NCI-H748 (cell line): ENCODE measurements around the gene MRPL27.
A peak's percentile ranks its signal among the peaks of the same experiment; 100 is the strongest.
"Not testable (repeated sequence)": the region's sequence is repeated elsewhere in the genome, so short reads cannot be mapped to it uniquely, and the experiment has no call there.

Experiments used
- DNase-seq: peaks from one replicate; lab custom pipeline; 2025; ENCODE audit not compliant: unreplicated experiment; lab: John Stamatoyannopoulos, UW

MRPL27 gene

DNA sequence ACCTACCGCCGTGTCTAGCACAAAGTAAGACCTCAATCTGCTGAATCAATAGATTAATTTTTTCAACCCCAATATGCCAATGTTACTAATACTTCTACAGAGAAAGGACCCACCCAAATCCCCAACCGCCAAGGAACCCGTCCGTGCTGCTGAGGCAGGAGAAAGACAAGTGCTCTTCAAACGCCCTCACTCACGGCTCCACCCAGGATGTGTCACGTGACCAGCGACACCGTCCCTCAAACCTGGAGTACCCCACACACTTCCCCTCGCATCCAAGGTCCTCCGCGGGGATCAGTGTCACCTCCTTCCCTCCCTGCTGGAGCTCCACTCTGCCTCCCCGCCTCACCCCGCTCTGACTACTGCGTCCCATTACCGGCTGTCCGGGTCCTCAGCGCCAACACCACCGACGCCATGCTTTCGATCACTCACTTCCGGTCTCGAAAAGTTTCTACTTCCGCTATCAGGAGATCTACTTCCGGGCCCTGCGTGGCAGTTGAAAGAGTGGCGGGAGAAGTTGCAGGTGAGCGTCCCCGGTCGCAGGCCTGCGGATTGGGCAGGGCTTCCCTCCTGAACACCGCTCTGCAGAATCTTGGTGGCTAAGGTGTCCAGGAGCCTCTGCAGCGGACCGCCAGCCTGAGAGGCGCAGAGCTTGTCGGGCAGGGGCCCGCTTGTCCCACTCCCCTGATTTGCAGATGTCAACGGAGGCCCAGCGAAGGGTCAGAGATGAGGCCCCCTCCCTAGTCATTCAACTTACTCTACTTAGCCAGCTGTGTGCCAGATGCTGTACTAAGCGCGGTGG lies at the start of gene MRPL27, which contains the start of gene EME1:
Gene MRPL27 (minus strand): TSS at position 427 of the 799 bp plus-strand sequence. CDS start 14 bp downstream, at position 413.
Gene EME1 (plus strand): TSS at position 472 of the 799 bp plus-strand sequence. CDS start 1,980 bp downstream, outside the sequence.
- peak; percentile 91 for DNase-seq

DNA sequence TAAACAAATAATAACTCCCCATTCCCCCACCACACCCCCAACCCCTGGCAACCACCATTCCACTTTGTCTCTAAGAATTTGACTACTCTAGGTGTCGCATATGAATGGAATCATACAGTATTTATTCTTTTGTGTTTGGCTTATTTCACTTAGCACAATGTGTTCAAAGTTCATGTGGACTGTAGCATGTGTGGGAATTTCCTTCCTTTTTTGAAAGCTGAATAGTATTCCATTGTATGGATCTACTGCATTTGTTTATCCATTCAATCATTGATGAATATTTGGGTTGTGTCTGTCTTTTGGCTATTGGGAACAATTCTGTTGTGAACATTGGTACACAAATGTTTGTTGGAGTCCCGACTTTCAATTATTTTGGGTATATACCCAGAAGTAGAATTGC lies 49.8 kb upstream of the MRPL27 start:
- no peak for DNase-seq

DNA sequence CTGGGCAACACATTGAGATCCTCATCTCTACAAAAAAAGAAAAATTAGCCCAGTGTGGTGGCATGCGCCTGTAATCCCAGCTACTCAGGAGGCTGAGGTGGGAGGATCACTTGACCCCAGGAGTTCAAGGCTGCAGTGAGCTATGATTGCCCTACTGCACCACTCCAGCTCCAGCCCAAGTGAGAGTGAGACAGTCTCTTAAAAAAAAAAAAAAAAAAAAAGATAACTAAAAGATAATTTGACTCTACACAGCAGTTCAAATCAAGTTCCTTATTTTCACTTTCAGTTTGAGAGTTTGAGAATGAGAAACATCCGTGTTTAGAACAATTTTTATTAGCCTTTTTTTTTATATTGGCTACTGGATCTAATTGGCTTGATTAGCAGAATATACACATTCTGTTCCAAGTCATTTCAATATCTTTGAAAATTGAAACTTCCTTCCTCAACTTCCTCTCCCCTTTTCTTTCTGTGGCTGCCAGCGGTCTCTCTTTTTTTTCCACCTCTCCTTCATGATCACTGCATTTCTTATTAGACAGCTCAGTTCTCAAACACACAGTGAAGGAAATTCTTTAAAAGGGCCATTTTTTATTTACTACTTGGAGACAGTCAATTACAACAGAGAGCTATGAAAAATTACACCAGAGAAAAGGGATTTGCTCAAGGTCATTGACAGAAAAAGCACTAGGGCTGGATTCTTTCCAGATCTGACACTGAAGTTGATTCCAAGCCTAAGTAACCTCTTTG lies 48.5 kb upstream of the MRPL27 start:
- no peak for DNase-seq

GRCh38 chr17:50420419-50421112 lies 47.6 kb upstream of the MRPL27 start:
- DNase-seq = no peak

DNA sequence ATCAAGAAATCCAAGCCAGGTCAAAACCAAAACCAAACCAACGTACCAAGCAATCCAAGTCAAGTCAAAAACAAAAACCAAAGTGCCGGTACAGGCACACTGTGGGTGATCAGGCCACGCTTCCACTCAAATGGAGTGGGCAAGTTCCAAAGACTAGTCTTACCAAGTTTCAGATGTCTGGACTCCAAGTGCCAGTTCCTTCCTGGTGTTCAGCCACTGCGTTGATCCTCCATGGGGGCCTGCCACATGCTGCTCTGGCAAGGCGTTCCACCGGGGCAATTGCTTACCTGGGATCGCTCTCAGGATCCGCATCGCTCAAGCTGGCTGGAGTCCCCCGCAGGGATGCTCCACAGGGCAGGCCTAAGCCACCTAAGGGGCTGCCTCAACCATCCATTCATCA lies 46.6 kb upstream of the MRPL27 start:
- DNase-seq = not testable (repeated sequence)

DNA sequence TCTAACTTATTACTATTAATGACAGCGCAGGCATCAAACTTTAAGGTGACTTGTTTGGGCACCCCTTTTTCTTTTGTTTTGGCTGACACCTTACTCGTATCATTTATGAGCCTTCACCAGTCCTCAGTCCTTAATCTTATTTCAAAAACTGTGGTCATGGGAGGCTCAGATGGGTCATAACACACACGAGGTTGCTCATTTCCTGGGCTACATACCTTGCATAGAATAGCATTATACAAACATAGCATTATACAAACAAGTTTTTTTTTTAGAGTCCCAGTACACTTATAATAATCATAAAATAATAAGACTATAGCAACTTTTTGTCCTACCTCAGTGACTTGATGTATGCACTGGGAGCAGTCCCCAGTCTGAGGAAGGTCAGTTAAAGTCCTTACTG lies 41.8 kb upstream of the MRPL27 start:
- no peak for DNase-seq

DNA sequence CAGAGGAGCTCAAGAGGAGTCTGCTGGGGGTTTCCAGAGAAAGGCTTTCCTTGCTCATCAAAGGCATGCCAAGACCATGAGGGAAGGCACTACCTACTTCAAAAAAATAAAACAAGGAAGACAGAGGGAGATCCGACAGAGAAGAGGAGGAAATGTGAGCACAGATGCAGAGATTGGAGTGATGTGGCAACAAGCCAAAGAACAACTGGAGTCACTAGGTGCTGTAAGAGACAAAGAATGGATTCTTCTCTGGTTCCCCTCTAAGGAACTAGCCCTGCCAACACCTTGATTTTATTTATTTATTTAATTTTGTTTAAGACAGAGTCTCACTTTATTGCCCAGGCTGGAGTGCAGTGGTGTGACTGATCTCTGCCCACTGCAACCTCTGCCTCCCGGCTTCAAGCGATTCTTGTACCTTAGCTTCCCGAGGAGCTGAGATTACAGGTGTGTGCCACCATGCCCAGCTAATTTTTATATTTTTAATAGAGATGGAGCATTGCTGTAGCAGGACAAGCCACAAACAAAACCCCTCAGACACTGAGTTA lies 39.3 kb upstream of the MRPL27 start:
- no peak for DNase-seq

DNA sequence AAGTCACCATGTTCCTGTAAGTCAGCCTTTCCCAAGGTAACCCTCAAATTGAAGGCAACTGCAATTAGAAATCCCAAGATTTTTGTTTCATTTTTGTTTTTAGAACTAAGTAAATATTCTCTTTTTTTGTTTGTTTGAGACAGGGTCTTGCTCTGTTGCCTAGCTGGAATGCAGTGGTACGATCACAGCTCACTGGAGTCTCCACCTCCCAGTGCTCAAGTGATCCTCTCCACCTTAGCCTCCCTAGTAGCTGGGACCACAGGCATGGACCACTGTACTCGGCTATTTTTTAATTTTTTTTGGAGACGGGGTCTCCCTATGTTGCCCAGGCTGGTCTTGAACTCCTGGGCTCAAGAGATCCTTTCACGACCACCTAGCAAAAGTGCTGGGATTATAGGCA lies 34.9 kb upstream of the MRPL27 start:
- no peak for DNase-seq

DNA sequence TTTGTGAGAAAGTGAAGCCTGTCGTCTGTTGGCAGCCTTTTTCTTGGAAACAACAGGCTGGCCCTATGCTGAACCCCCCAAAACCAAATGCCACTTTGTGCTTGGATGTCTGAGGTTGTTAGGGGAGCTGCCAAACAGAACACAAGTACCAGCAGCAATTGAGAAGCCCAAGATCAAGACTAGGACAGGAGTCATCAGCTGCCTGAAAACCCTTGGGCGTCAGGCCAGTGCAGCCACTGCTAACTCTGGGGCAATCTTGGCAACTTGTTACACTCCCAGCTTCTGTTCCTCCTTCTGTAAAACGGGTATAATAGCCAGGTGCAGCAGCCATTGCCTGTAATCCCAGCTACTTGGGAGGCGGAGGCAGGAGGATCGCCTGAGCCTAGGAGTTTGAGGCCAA lies 33.6 kb upstream of the MRPL27 start:
- DNase-seq = no peak

- DNase-seq = not testable (repeated sequence)
Measured at GRCh38 chr17:50405351-50405750, 32.4 kb upstream of the MRPL27 start.

DNA sequence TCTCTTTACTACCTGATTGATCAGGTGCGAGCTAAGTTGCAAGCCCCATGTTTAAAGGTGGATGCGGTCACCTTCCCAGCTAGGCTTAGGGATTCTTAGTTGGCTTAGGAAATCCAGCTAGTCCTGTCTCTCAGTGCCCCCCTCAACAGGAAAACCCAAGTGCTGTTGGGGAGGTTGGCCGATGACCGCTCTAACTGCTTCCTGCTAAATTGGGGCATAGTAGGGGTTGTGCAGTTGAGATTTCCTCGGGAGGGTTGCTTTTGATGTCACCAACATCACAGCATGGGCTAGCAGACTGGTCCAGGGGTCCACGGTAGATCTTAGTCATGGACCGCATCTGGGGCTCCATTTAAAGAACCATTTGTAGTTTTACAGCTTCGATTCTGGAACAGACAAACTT lies 26.6 kb upstream of the MRPL27 start:
- not testable (repeated sequence) for DNase-seq

GRCh38 chr17:50398672-50399071 lies 25.7 kb upstream of the MRPL27 start:
- not testable (repeated sequence) for DNase-seq

DNA sequence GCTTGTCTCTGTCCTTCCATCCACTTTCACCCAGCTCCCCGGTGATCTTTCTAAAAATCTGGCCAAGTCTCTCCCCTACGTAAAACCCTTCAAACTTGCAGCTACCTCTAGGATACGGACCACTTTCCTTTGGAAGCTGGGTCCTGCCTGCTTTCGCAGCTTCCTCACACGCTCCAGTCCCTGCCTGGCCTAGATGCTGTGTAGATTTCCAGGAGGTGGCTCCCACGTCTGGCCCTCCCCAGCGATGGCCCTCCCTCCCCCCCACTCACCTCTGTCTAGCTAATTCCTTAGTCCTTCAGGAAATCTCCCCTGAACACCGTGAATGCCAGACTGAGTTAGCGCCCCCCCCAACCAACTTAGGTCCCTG lies 24.9 kb upstream of the MRPL27 start:
- peak; percentile 7 for DNase-seq

GRCh38 chr17:50397111-50397918 lies 24.3 kb upstream of the MRPL27 start, which contains the start of gene LRRC59:
Gene LRRC59 (minus strand): TSS chr17:50397523. CDS start chr17:50397317, 206 bp downstream.
- peak; percentile 82 for DNase-seq

GRCh38 chr17:50396261-50397110 lies 23.5 kb upstream of the MRPL27 start:
- peak; percentile 58 for DNase-seq

DNA sequence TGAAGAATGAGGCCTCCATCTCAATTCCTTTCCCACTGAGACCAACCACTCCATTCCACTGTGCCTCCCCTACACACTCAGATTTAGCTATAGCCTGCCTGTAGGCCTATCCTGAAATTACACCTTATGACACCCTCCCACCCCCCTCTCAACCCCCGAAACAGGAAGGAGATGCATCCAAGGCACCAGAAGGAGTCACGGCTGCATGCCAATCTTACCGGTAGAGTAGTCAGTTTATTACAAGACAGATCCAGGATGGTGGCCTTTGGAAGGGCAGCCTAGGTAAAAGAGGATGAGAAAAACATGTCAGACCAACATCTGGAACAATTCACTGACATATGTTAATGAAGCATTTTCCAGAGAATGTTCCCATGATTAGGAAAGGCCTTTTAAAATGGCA lies 21.7 kb upstream of the MRPL27 start:
- DNase-seq = no peak

DNA sequence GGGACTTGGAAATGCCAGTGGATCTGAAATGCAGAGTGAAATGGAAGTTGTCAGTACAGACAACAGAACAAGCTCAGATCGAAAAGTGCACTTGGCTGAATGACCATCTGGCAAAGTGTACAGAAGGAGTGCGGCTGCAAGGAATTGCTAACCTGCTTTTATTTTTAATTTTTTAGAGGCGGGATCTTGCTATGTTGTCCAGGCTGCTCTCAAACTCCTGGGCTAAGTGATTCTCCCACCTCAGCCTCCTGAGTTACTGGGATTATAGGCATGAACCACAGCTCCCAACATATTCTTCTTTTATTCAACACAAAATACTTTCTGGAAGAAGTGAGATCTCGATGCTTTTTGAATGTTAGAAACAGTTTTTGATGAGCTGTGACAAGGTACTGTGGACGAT lies 20.7 kb upstream of the MRPL27 start:
- no peak for DNase-seq

DNA sequence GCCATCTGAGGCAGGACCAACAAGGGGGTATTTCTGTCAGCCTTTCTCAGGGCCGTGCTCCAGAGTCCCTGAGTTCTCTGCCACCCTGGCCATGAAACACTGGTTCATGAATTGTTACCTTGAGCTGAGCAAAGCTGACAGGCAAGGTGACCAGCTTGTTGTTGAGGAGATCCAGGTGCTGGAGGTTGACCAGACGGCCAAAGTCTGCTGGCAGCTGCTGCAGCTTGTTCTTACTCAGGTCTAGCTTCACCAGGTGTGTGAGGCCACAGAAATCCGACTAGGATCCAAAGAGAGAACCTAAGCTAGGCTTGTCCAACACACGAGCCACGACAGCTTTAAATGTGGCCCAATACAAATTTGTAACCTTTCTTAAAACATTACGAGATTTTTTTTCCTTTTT lies 19.6 kb upstream of the MRPL27 start:
- no peak for DNase-seq

DNA sequence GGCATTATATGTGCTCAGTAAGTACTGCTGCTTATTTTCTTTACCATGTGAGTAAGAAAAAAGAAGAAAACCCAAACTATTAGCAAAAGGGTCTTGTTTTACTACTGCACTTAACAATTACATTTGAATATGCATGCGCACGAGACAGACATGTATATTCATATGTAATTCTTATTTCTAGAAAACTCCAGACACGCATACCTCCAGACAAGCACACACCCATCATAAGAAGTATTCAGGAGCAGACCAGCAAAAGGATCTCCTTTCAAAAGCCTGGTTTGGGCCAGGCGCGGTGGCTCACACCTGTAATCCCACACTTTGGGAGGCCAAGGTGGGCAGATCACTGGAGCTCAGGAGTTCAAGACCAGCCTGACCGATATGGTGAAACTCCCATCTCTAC lies 16.6 kb upstream of the MRPL27 start:
- DNase-seq = no peak
